ENCODE measurements around the gene LYPD8. TPM values are rescaled to one million over a fixed set of nuclear protein-coding genes. Genes with fewer than 3 reads are reported as not detected.

Gene LYPD8
- total and polyA plus RNA-seq, 8 donors = not detected

GRCh38 chr1:248703674-248704073 lies 51.9 kb downstream of the LYPD8 start:
- ATAC-seq (no peak), DNase-seq (no peak)
- Histone ChIP-seq H3K36me3 (no peaks in the 10 kb centered on the region), H3K27me3 (no peaks in the 10 kb centered on the region), H3K4me1 (peaks cover 0 to 5% of the 10 kb centered on the region in 2 donors), H3K27ac (no peak overlapping the region), H3K9me3 (no peaks in the 10 kb centered on the region), H3K4me3 (no peak overlapping the region)
- TF ChIP-seq CTCF (IDR thresholded peaks at IDR 0.05) = no peak
- intact Hi-C loops (cut with DNase I) = no loop called here

- H3K27ac ChIP-seq = no peak within 1 kb of the TSS
- no peak within 1 kb of the TSS for H3K4me3 ChIP-seq
- H3K4me1 ChIP-seq = peaks cover 0 to 5% of the 10 kb centered on the region in 2 donors
- DNase-seq = no peak
- H3K36me3 ChIP-seq = no peaks in the 10 kb centered on the region
- ATAC-seq = no peak
- TF ChIP-seq CTCF (IDR thresholded peaks at IDR 0.05) = no peak
- intact Hi-C loops (cut with DNase I) = no loop called here
- no peaks in the 10 kb centered on the region for H3K27me3 ChIP-seq
- no peaks in the 10 kb centered on the region for H3K9me3 ChIP-seq
Measured at GRCh38 chr1:248702714-248703113, 52.8 kb downstream of the LYPD8 start, which contains the start of gene OR14I1. OR14I1 (minus strand) TSS chr1:248702766.

GRCh38 chr1:248699099-248699498 lies 56.5 kb downstream of the LYPD8 start:
- Histone ChIP-seq H3K36me3 (no peaks in the 10 kb centered on the region), H3K27ac (no peak overlapping the region), H3K4me3 (no peak overlapping the region), H3K27me3 (no peaks in the 10 kb centered on the region), H3K9me3 (no peaks in the 10 kb centered on the region), H3K4me1 (peaks cover 0 to 5% of the 10 kb centered on the region in 2 donors)
- no peak for ATAC-seq
- no peak for DNase-seq
- intact Hi-C loops (cut with DNase I) = no loop called here
- no peak for TF ChIP-seq CTCF (IDR thresholded peaks at IDR 0.05)

- Histone ChIP-seq H3K9me3 (no peaks in the 10 kb centered on the region), H3K4me3 (no peak overlapping the region), H3K27ac (no peak overlapping the region), H3K36me3 (no peaks in the 10 kb centered on the region), H3K4me1 (no peaks in the 10 kb centered on the region), H3K27me3 (no peaks in the 10 kb centered on the region)
- no peak for ATAC-seq
- intact Hi-C loops (cut with DNase I) = no loop called here
- no peak for TF ChIP-seq CTCF (IDR thresholded peaks at IDR 0.05)
- DNase-seq = no peak
Measured at GRCh38 chr1:248697907-248698306, 57.7 kb downstream of the LYPD8 start.

- Histone ChIP-seq H3K27ac (no peak overlapping the region), H3K4me3 (no peak overlapping the region), H3K4me1 (no peaks in the 10 kb centered on the region), H3K27me3 (peaks cover 0 to 7% of the 10 kb centered on the region in 2 donors), H3K9me3 (peaks cover 0 to under 1% of the 10 kb centered on the region in 2 donors), H3K36me3 (no peaks in the 10 kb centered on the region)
- intact Hi-C loops (cut with DNase I) = no loop called here
- ATAC-seq (no peak), DNase-seq (no peak)
- no peak for TF ChIP-seq CTCF (IDR thresholded peaks at IDR 0.05)
Measured at GRCh38 chr1:248696774-248697173, 58.8 kb downstream of the LYPD8 start.

Data from left lung (tissue), 10 donors.